GM23338 (cell line): ENCODE results near the gene SASS6. TPM values are rescaled to one million over a fixed set of nuclear protein-coding genes. Genes with fewer than 3 reads are reported as not detected.
A peak's percentile ranks its signal among the peaks of the same experiment; 100 is the strongest.

Experiments used
- ATAC-seq: fragments of 200-7000 bp; cut with Tn5 transposase; 3 replicates; pipeline ENCODE4 v1.9.1; 2020
- DNase-seq: peaks from one replicate; pipeline ENCODE4 v3.0.0-alpha.2; 2015; ENCODE audit warnings: low spot score
- H2AFZ ChIP-seq: fragments of 200-600 bp; sonication (generic); 2 replicates; pipeline ENCODE4 v1.8.0; 2016; ENCODE audit warnings: antibody characterized with exemption, mild to moderate bottlenecking, moderate library complexity
- H3F3A ChIP-seq: fragments of 200-600 bp; sonication (generic); replicated peaks from 2 replicates; pipeline ENCODE4 v1.8.0; 2017; ENCODE audit warnings: antibody characterized with exemption, mixed run types, low read depth
- H3K27ac ChIP-seq: fragments of 200-600 bp; sonication (generic); 2 replicates; pipeline ENCODE4 v1.6.1; 2016; ENCODE audit warnings: low read depth
- H3K27me3 ChIP-seq: fragments of 200-600 bp; sonication (generic); 2 replicates; pipeline ENCODE4 v1.8.0; 2016; ENCODE audit warnings: mild to moderate bottlenecking, mixed run types, moderate library complexity; ENCODE audit not compliant: insufficient read depth
- H3K36me3 ChIP-seq: fragments of 200-600 bp; sonication (generic); 2 replicates; pipeline ENCODE4 v1.8.0; 2016; ENCODE audit warnings: mild to moderate bottlenecking; ENCODE audit not compliant: insufficient read depth
- H3K4me1 ChIP-seq: fragments of 200-600 bp; sonication (generic); 2 replicates; pipeline ENCODE4 v1.8.0; 2016; ENCODE audit warnings: mild to moderate bottlenecking, moderate library complexity; ENCODE audit not compliant: insufficient read depth
- H3K4me2 ChIP-seq: fragments of 200-600 bp; sonication (generic); 2 replicates; pipeline ENCODE4 v1.7.1; 2017; ENCODE audit warnings: mixed run types
- H3K4me3 ChIP-seq: fragments of 200-600 bp; sonication (generic); 2 replicates; pipeline ENCODE4 v1.6.1; 2016; ENCODE audit warnings: mixed run types
- H3K79me2 ChIP-seq: fragments of 200-600 bp; sonication (generic); replicated peaks from 2 replicates; pipeline ENCODE4 v1.8.0; 2017; ENCODE audit warnings: mild to moderate bottlenecking; ENCODE audit not compliant: insufficient read depth
- H3K9me2 ChIP-seq: fragments of 200-600 bp; sonication (generic); 2 replicates; pipeline ENCODE4 v1.8.0; 2017; ENCODE audit not compliant: insufficient read depth
- H4K20me1 ChIP-seq: fragments of 200-600 bp; sonication (generic); replicated peaks from 2 replicates; pipeline ENCODE4 v1.8.0; 2017; ENCODE audit warnings: mild to moderate bottlenecking; ENCODE audit not compliant: insufficient read depth
- H3K27ac Mint-ChIP-seq: 2 replicates; pipeline ENCODE4 v1.8.0; 2020; ENCODE audit warnings: inconsistent platforms, mild to moderate bottlenecking, moderate library complexity, mixed read lengths
- H3K27me3 Mint-ChIP-seq: 3 replicates; pipeline ENCODE4 v1.8.0; 2022; ENCODE audit warnings: low read depth, mild to moderate bottlenecking, moderate library complexity, mixed read lengths, inconsistent platforms; ENCODE audit not compliant: insufficient read depth, poor library complexity
- H3K36me3 Mint-ChIP-seq: 3 replicates; pipeline ENCODE4 v1.8.0; 2021; ENCODE audit warnings: low read depth, mild to moderate bottlenecking, inconsistent platforms, moderate library complexity, mixed read lengths
- H3K4me1 Mint-ChIP-seq: 3 replicates; pipeline ENCODE4 v1.8.0; 2020; ENCODE audit warnings: mild to moderate bottlenecking, inconsistent platforms, mixed read lengths
- H3K4me3 Mint-ChIP-seq: 3 replicates; pipeline ENCODE4 v1.8.0; 2021; ENCODE audit warnings: moderate library complexity, mild to moderate bottlenecking, inconsistent platforms, mixed read lengths
- H3K9me3 Mint-ChIP-seq: 3 replicates; pipeline ENCODE4 v1.8.0; 2020; ENCODE audit warnings: moderate library complexity, mild to moderate bottlenecking, inconsistent platforms, mixed read lengths
- ETS1 ChIP-seq: IDR thresholded peaks from 2 replicates; pipeline ENCODE4 v1.6.1; 2016; ENCODE audit warnings: antibody characterized with exemption
- EZH2 ChIP-seq: fragments of 200-600 bp; sonication (generic); IDR thresholded peaks from one replicate; pipeline ENCODE4 v1.8.0; 2017; ENCODE audit warnings: antibody characterized with exemption, mild to moderate bottlenecking, low read depth; ENCODE audit not compliant: unreplicated experiment
- EZH2phosphoT487 ChIP-seq: fragments of 200-600 bp; sonication (generic); IDR thresholded peaks from one replicate; pipeline ENCODE4 v1.8.1; 2018; ENCODE audit warnings: antibody characterized with exemption; ENCODE audit not compliant: unreplicated experiment
- JUNB ChIP-seq: IDR thresholded peaks from one replicate; pipeline ENCODE4 v1.6.1; 2016; ENCODE audit warnings: antibody characterized with exemption; ENCODE audit not compliant: unreplicated experiment
- NANOG ChIP-seq: IDR thresholded peaks from 2 replicates; pipeline ENCODE4 v1.6.1; 2016; ENCODE audit warnings: antibody characterized with exemption, borderline replicate concordance
- POLR2AphosphoS5 ChIP-seq: IDR thresholded peaks from 2 replicates; pipeline ENCODE4 v1.6.1; 2016; ENCODE audit warnings: antibody characterized with exemption, low read depth
- REST ChIP-seq: IDR thresholded peaks from one replicate; pipeline ENCODE4 v1.6.1; 2018; ENCODE audit warnings: antibody characterized with exemption; ENCODE audit not compliant: unreplicated experiment
- STAT1 ChIP-seq: IDR thresholded peaks from one replicate; pipeline ENCODE4 v1.6.1; 2016; ENCODE audit warnings: antibody characterized with exemption; ENCODE audit not compliant: unreplicated experiment
- ZNF331 ChIP-seq: fragments of 250-450 bp; sonication (Bioruptor Pico); IDR thresholded peaks from 2 replicates; pipeline ENCODE4 v1.5.0; 2020; ENCODE audit warnings: low read depth, mild to moderate bottlenecking, moderate library complexity
- ZNF462 ChIP-seq: fragments of 250-450 bp; sonication (Bioruptor Pico); IDR thresholded peaks from 2 replicates; pipeline ENCODE4 v1.5.0; 2020; ENCODE audit warnings: mild to moderate bottlenecking, moderate library complexity
- polyA plus RNA-seq: library from polyadenylated mRNA; unstranded; fragments of >200 nt; fragmentation: Nextera tagmentation; extraction: Ambion mirVana; gene quantifications from 2 replicates; pipeline ENCODE4 v1.2.1, GENCODE V29; 2016
- total RNA-seq: library from RNA; depleted of rRNA; stranded (reverse); fragments of >200 nt; shearing (Covaris generic); gene quantifications from 2 replicates; pipeline ENCODE4 v1.2.3, GENCODE V29; 2014

SASS6 gene
- total and polyA plus RNA-seq, 2 experiments from 2014 or later: 17.0 to 21.1 TPM

- Mint-ChIP-seq H3K27me3 (peaks cover 4% of the 10 kb centered on the region), H3K4me1 (peaks cover 3% of the 10 kb centered on the region; the same call in 2 of the 3 replicates), H3K4me3 (no peak overlapping the region), H3K36me3 (peaks cover 42% of the 10 kb centered on the region), H3K9me3 (no peaks in the 10 kb centered on the region), H3K27ac (no peak overlapping the region)
- H3K4me2 ChIP-seq: peak overlapping the region; percentile 19; the same call in 1 of the 2 replicates
- H2AFZ ChIP-seq: no peak overlapping the region
- no peaks in the 10 kb centered on the region for H3K9me2 ChIP-seq
- peaks cover 21% of the 10 kb centered on the region for H3K36me3 ChIP-seq
- H3F3A ChIP-seq: no peaks in the 10 kb centered on the region
- no peak overlapping the region for H3K27ac ChIP-seq
- no peak for TF ChIP-seq ZNF462 (CRISPR knock-in tag)
- TF ChIP-seq STAT1: no peak
- TF ChIP-seq ZNF331 (CRISPR knock-in tag): no peak
- TF ChIP-seq NANOG: no peak
- TF ChIP-seq EZH2phosphoT487: no peak
- TF ChIP-seq JUNB: no peak
- TF ChIP-seq EZH2: no peak
- TF ChIP-seq POLR2AphosphoS5: no peak
- TF ChIP-seq REST: no peak
- no peak for TF ChIP-seq ETS1
- no peaks in the 10 kb centered on the region for H3K27me3 ChIP-seq
- no peaks in the 10 kb centered on the region for H4K20me1 ChIP-seq
- no peaks in the 10 kb centered on the region for H3K4me1 ChIP-seq
- ATAC-seq: no peak
- DNase-seq: no peak
- H3K79me2 ChIP-seq: peaks cover 8% of the 10 kb centered on the region; the same call in 1 of the 2 replicates
- no peak overlapping the region for H3K4me3 ChIP-seq
Observed at GRCh38 chr1:100075773-100076172, 57.0 kb downstream of the SASS6 start.
